Suprapubic skin (tissue), 4 donors: ENCODE results near the gene SASH1.

Experiments
- EP300 ChIP-seq: sonication (generic); formaldehyde crosslinking; IDR thresholded peaks from one replicate; pipeline ENCODE4 v1.6.1; 2017; ENCODE audit warnings: antibody characterized with exemption
- POLR2A ChIP-seq, 2 donors: fragments of 450-650 bp; IDR thresholded peaks; one replicate each; pipeline ENCODE4 v1.6.1; 2017; ENCODE audit warnings: antibody characterized with exemption in 2 of 2, mild to moderate bottlenecking in 2 of 2, moderate library complexity in 2 of 2
- POLR2AphosphoS5 ChIP-seq, 3 donors: sonication (generic); formaldehyde crosslinking; IDR thresholded peaks; one replicate each; pipeline ENCODE4 v1.6.1; 2017; ENCODE audit warnings: antibody characterized with exemption in 3 of 3
- TF ChIP-seq, protein P1 (sequence below), 2 donors: fragments of 200-600 bp in 1 of 2; fragments of 450-650 bp in 1 of 2; sonication (generic) in 1 of 2; IDR thresholded peaks; one replicate each; pipeline ENCODE4 v1.5.1; 2016 to 2019; ENCODE audit warnings: antibody characterized with exemption in 2 of 2, mild to moderate bottlenecking in 1 of 2, moderate library complexity in 1 of 2

DNA sequence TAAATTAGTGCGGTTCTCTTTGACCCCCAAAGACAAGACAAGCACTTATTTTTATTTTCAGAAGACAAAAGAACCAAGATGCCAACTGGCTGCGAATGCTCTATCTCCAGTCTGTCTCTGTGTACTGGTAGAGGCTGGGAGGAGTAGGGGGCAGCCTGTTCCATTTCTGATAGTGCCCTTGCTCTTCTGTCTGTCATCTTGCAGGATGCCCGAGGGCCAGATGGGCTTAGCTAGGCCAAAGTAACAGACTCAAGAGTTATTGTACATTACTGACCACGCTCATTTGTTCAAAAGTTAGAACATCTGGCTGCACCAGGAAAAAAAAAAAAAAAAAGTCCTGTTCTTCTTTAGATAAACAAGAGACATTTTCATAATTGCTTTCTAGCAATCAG, 206.1 kb downstream of the SASH1 start:
- TF ChIP-seq EP300 (no peak), POLR2A (IDR thresholded peaks at IDR 0.05) (no peak), POLR2AphosphoS5 (IDR thresholded peaks at IDR 0.05) (no peak)
- TF ChIP-seq, protein P1, sequence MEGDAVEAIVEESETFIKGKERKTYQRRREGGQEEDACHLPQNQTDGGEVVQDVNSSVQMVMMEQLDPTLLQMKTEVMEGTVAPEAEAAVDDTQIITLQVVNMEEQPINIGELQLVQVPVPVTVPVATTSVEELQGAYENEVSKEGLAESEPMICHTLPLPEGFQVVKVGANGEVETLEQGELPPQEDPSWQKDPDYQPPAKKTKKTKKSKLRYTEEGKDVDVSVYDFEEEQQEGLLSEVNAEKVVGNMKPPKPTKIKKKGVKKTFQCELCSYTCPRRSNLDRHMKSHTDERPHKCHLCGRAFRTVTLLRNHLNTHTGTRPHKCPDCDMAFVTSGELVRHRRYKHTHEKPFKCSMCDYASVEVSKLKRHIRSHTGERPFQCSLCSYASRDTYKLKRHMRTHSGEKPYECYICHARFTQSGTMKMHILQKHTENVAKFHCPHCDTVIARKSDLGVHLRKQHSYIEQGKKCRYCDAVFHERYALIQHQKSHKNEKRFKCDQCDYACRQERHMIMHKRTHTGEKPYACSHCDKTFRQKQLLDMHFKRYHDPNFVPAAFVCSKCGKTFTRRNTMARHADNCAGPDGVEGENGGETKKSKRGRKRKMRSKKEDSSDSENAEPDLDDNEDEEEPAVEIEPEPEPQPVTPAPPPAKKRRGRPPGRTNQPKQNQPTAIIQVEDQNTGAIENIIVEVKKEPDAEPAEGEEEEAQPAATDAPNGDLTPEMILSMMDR (IDR thresholded peaks at IDR 0.05): no peak
